Measurements from ENCODE around the gene ADIPOR2.
"Not testable (repeated sequence)": the region's sequence is repeated elsewhere in the genome, so short reads cannot be mapped to it uniquely, and the experiment has no call there.

DNA sequence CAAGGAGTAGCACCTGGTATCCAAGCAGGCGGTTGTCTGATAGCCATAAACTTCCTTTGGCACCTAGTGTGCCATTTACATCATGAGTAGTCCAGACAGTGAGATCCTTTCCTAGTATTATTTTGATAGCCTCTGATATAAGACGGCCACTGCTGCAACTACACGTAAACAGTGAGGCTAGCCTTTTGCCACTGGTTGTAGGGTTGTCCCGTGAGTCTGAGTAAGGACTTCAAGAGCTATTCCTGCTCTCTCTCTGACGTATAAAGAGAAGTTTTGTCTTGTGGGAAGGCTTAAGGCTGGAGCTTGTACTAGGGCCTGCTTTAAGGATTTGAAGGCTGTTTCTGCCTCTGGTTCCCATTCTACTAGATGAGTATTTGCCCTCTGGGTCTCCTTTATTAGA is 21.4 kb downstream of the ADIPOR2 start:
- not testable (repeated sequence) for TF ChIP-seq CTCF (IDR thresholded peaks at IDR 0.05; ENCODE audit: low read depth, low read length); POLR2A (IDR thresholded peaks at IDR 0.05; ENCODE audit: extremely low read depth, insufficient read length)
- TF ChIP-seq, protein P1, sequence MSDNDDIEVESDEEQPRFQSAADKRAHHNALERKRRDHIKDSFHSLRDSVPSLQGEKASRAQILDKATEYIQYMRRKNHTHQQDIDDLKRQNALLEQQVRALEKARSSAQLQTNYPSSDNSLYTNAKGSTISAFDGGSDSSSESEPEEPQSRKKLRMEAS (IDR thresholded peaks at IDR 0.05; ENCODE audit: low read depth, low read length), result not testable (repeated sequence)
